Endodermal cell (in vitro differentiated cells): Measurements from ENCODE around the gene CAMTA1. TPM values are rescaled to one million over a fixed set of nuclear protein-coding genes. Genes with fewer than 3 reads are reported as not detected.

Experiments
- DNase-seq: peaks from one replicate; pipeline ENCODE4 v3.0.0-alpha.2; 2017
- H3K27ac ChIP-seq: 2 replicates; pipeline ENCODE4 v1.5.1; 2013; ENCODE audit warnings: mild to moderate bottlenecking, low read depth, low read length, moderate library complexity
- H3K27me3 ChIP-seq: 2 replicates; pipeline ENCODE4 v1.6.1; 2013; ENCODE audit warnings: mild to moderate bottlenecking, low read length, moderate library complexity; ENCODE audit not compliant: insufficient read depth, control insufficient read depth, poor library complexity, severe bottlenecking
- H3K36me3 ChIP-seq: 2 replicates; pipeline ENCODE4 v1.7.0; 2013; ENCODE audit warnings: mild to moderate bottlenecking, low read length, moderate library complexity; ENCODE audit not compliant: control insufficient read depth, insufficient read depth
- H3K4me1 ChIP-seq: one replicate; pipeline ENCODE4 v1.7.0; 2013; ENCODE audit warnings: low read length; ENCODE audit not compliant: control insufficient read depth, insufficient read depth
- H3K4me3 ChIP-seq: 2 replicates; pipeline ENCODE4 v1.5.1; 2013; ENCODE audit warnings: mild to moderate bottlenecking, low read length, moderate library complexity
- H3K9ac ChIP-seq: 2 replicates; pipeline ENCODE4 v1.6.1; 2013; ENCODE audit warnings: mild to moderate bottlenecking, low read length, moderate library complexity; ENCODE audit not compliant: poor library complexity, severe bottlenecking; ENCODE audit errors: extremely low read depth
- H3K9me3 ChIP-seq: 2 replicates; pipeline ENCODE4 v1.6.1; 2013; ENCODE audit warnings: mild to moderate bottlenecking, low read length, moderate library complexity; ENCODE audit not compliant: control insufficient read depth
- H3K27ac Mint-ChIP-seq: 2 replicates; pipeline ENCODE4 v1.8.0; 2020; ENCODE audit warnings: mixed read lengths
- H3K27me3 Mint-ChIP-seq: 2 replicates; pipeline ENCODE4 v1.8.0; 2021; ENCODE audit warnings: mild to moderate bottlenecking, mixed read lengths; ENCODE audit not compliant: insufficient read depth
- H3K36me3 Mint-ChIP-seq: 2 replicates; pipeline ENCODE4 v1.8.0; 2020; ENCODE audit warnings: low read depth, mixed read lengths
- H3K4me1 Mint-ChIP-seq: 2 replicates; pipeline ENCODE4 v1.8.0; 2020; ENCODE audit warnings: mixed read lengths
- H3K4me3 Mint-ChIP-seq: 2 replicates; pipeline ENCODE4 v1.8.0; 2020; ENCODE audit warnings: mild to moderate bottlenecking, moderate library complexity, mixed read lengths
- H3K9me3 Mint-ChIP-seq: 2 replicates; pipeline ENCODE4 v1.8.0; 2020; ENCODE audit warnings: mild to moderate bottlenecking, mixed read lengths
- WGBS, 2 experiments: methylation state at CpG; one replicate each; pipeline versions ENCODE4 v1.1.5 to v1.1.7; 2013; ENCODE audit warnings: missing lambda C conversion rate in 2 of 2, mixed read lengths in 1 of 2; ENCODE audit not compliant: insufficient coverage in 1 of 2, insufficient read length in 1 of 2; 5-methylcytosine and 5-hydroxymethylcytosine counted together
- total RNA-seq, 2 donors: library from RNA; stranded (reverse); fragmentation: NEBNext Ultra II Directional in 1 of 2; extraction: Animal tissue kit (Norgen Biotek cat#: 25700) in 1 of 2; gene quantifications; 2 replicates in 1 of 2; 3 replicates in 1 of 2; pipeline ENCODE4 v1.2.1, GENCODE V29; 2021
- TF ChIP-seq, protein P1 (sequence below): fragments of 200-600 bp; sonication (generic); conservative IDR thresholded peaks from 2 replicates; pipeline ENCODE4 v1.5.0; 2021; ENCODE audit warnings: antibody characterized with exemption, mild to moderate bottlenecking

CAMTA1 gene
- total RNA-seq, 2 donors from 2014 or later, result 123 to 137 TPM

- peak; percentile 18 for DNase-seq
- TF ChIP-seq, protein P1, sequence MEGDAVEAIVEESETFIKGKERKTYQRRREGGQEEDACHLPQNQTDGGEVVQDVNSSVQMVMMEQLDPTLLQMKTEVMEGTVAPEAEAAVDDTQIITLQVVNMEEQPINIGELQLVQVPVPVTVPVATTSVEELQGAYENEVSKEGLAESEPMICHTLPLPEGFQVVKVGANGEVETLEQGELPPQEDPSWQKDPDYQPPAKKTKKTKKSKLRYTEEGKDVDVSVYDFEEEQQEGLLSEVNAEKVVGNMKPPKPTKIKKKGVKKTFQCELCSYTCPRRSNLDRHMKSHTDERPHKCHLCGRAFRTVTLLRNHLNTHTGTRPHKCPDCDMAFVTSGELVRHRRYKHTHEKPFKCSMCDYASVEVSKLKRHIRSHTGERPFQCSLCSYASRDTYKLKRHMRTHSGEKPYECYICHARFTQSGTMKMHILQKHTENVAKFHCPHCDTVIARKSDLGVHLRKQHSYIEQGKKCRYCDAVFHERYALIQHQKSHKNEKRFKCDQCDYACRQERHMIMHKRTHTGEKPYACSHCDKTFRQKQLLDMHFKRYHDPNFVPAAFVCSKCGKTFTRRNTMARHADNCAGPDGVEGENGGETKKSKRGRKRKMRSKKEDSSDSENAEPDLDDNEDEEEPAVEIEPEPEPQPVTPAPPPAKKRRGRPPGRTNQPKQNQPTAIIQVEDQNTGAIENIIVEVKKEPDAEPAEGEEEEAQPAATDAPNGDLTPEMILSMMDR, result no peak
- H3K27ac Mint-ChIP-seq, result no peak overlapping the region
- Histone ChIP-seq H3K4me3 (no peak overlapping the region), H3K27me3 (no peaks in the 10 kb centered on the region), H3K27ac (no peak overlapping the region), H3K9ac (no peak overlapping the region), H3K36me3 (no peaks in the 10 kb centered on the region), H3K4me1 (no peaks in the 10 kb centered on the region), H3K9me3 (no peaks in the 10 kb centered on the region)
- H3K4me3 Mint-ChIP-seq, result no peak overlapping the region
- 92 to 94% methylated on average over 7 to 10 of the region's 10 CpGs for WGBS, 2 experiments
- H3K4me1 Mint-ChIP-seq, result peaks cover 9% of the 10 kb centered on the region
- H3K36me3 Mint-ChIP-seq, result no peaks in the 10 kb centered on the region
- peaks cover 3% of the 10 kb centered on the region for H3K9me3 Mint-ChIP-seq
- H3K27me3 Mint-ChIP-seq, result no peaks in the 10 kb centered on the region
These were observed 506.9 kb downstream of the CAMTA1 start for GRCh38 chr1:7292036-7292681.

DNA sequence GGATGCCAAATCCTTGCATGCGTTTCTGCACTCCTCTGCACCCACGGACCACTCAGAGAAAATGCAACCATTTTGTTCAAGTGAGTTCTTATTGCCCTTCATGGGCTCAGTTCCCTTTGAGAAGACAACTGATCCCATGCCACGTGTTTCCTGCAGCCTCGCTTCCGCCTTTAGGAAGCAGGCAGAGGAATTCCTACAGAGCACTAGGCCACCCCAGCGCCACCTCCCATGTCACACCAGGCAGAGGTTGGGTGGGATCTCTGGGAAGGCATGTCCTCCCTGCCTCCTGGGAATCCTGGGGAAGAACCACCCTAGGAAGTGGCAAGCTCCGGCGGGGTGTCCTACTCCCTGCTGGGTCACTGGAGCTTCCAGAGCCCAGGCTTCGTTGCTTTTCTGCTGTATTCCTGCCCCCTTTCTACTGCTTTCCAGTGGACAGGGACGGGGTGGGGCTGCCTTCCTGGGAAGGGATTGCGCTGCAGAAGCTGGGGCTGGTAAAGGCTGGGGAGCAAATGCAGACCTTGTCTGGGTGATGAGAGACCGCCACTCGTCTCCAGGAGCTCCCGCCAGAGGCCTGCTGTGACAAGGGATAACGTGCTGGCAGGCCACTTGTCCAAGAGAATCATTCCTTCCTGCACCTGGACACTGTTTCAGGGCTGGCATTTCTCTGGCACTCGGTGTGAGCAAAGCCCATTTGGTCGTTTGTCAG, 507.6 kb downstream of the CAMTA1 start:
- H3K27ac ChIP-seq, result no peak overlapping the region
- no peaks in the 10 kb centered on the region for H3K27me3 ChIP-seq
- no peak overlapping the region for H3K4me3 ChIP-seq
- H3K9me3 Mint-ChIP-seq, result peaks cover 3% of the 10 kb centered on the region
- 89 to 90% methylated on average over 9 to 17 of the region's 17 CpGs for WGBS, 2 experiments
- no peaks in the 10 kb centered on the region for H3K4me1 ChIP-seq
- DNase-seq, result peak; percentile 39
- H3K4me1 Mint-ChIP-seq, result peaks cover 9% of the 10 kb centered on the region
- H3K9ac ChIP-seq, result no peak overlapping the region
- H3K4me3 Mint-ChIP-seq, result no peak overlapping the region
- TF ChIP-seq, protein P1, result no peak
- H3K36me3 Mint-ChIP-seq, result no peaks in the 10 kb centered on the region
- H3K27me3 Mint-ChIP-seq, result no peaks in the 10 kb centered on the region
- H3K9me3 ChIP-seq, result no peaks in the 10 kb centered on the region
- H3K27ac Mint-ChIP-seq, result no peak overlapping the region
- H3K36me3 ChIP-seq, result no peaks in the 10 kb centered on the region

GRCh38 chr1:7293702-7294629, 508.7 kb downstream of the CAMTA1 start:
- Histone ChIP-seq H3K4me3 (no peak overlapping the region), H3K36me3 (no peaks in the 10 kb centered on the region), H3K9me3 (no peaks in the 10 kb centered on the region), H3K9ac (no peak overlapping the region), H3K27me3 (no peaks in the 10 kb centered on the region), H3K27ac (no peak overlapping the region), H3K4me1 (no peaks in the 10 kb centered on the region)
- WGBS, 2 experiments, result 71 to 80% methylated on average over 7 to 16 of the region's 16 CpGs
- no peaks in the 10 kb centered on the region for H3K27me3 Mint-ChIP-seq
- H3K36me3 Mint-ChIP-seq, result no peaks in the 10 kb centered on the region
- TF ChIP-seq, protein P1, result no peak
- no peak overlapping the region for H3K4me3 Mint-ChIP-seq
- H3K9me3 Mint-ChIP-seq, result peaks cover 3% of the 10 kb centered on the region
- no peak overlapping the region for H3K27ac Mint-ChIP-seq
- peaks cover 10% of the 10 kb centered on the region for H3K4me1 Mint-ChIP-seq
- DNase-seq, result peak; percentile 58
